IMR-90 (cell line): Measurements from ENCODE around the gene ZDHHC11B. TPM values are rescaled to one million over a fixed set of nuclear protein-coding genes. Genes with fewer than 3 reads are reported as not detected.
"Not testable (repeated sequence)": the region's sequence is repeated elsewhere in the genome, so short reads cannot be mapped to it uniquely, and the experiment has no call there.

Source experiments
- ATAC-seq: fragments of 200-7000 bp; cut with Tn5 transposase; 2 replicates; pipeline ENCODE4 v1.9.1; 2020; ENCODE audit warnings: low read depth, mild to moderate bottlenecking, moderate library complexity
- BruUV-seq: library from RNA; stranded (reverse); fragments of 400-500 nt; replicated peaks from 2 replicates; lab custom pipeline; 2021; lab: Mats Ljungman, UMichigan
- CTCF ChIA-PET: fragments of 300-600 bp; formaldehyde crosslinking; extraction: SDS; loops from one replicate; lab custom pipeline; 2021; ENCODE audit warnings: antibody characterized with exemption; lab: Yijun Ruan, JAX
- POLR2A ChIA-PET: fragments of 300-600 bp; sonication (Branson Sonifier 250); formaldehyde crosslinking; loops from one replicate; lab custom pipeline; 2022; ENCODE audit warnings: antibody characterized with exemption; ENCODE audit not compliant: unreplicated experiment; lab: Charles Lee
- DNase-seq: peaks from one replicate; pipeline ENCODE4 v3.0.0; 2013
- H2AFZ ChIP-seq: replicated peaks from 2 replicates; pipeline ENCODE3; 2013; ENCODE audit warnings: low read length, mild to moderate bottlenecking; ENCODE audit not compliant: poor library complexity
- H2AK5ac ChIP-seq: 2 replicates; pipeline ENCODE4 v1.6.1; 2013; ENCODE audit warnings: low read depth, low read length, inconsistent platforms
- H2AK9ac ChIP-seq: replicated peaks from 2 replicates; pipeline ENCODE3; 2013; ENCODE audit warnings: mild to moderate bottlenecking, low read depth, low read length, moderate library complexity; ENCODE audit not compliant: poor library complexity
- H2BK120ac ChIP-seq: 2 replicates; pipeline ENCODE4 v1.6.1; 2013; ENCODE audit warnings: low read depth, low read length, inconsistent platforms
- H2BK15ac ChIP-seq: 3 replicates; pipeline ENCODE4 v1.6.1; 2013; ENCODE audit warnings: low read depth, low read length, inconsistent platforms
- H2BK20ac ChIP-seq: 2 replicates; pipeline ENCODE4 v1.6.1; 2013; ENCODE audit warnings: low read depth, mild to moderate bottlenecking, inconsistent platforms, low read length, moderate library complexity
- H2BK5ac ChIP-seq: 2 replicates; pipeline ENCODE4 v1.6.1; 2013; ENCODE audit warnings: mild to moderate bottlenecking, low read depth, low read length, inconsistent platforms; ENCODE audit not compliant: poor library complexity, severe bottlenecking
- H3K14ac ChIP-seq: replicated peaks from 2 replicates; pipeline ENCODE4 v1.6.1; 2013; ENCODE audit warnings: low read depth, low read length, inconsistent platforms
- H3K18ac ChIP-seq: 2 replicates; pipeline ENCODE4 v1.6.1; 2013; ENCODE audit warnings: low read depth, low read length, control low read depth
- H3K23ac ChIP-seq: 2 replicates; pipeline ENCODE4 v1.6.1; 2013; ENCODE audit warnings: low read depth, low read length, inconsistent platforms
- H3K27ac ChIP-seq: 2 replicates; pipeline ENCODE4 v1.5.1; 2013; ENCODE audit warnings: mild to moderate bottlenecking, control low read depth, low read length; ENCODE audit not compliant: insufficient read depth
- H3K27me3 ChIP-seq: 2 replicates; pipeline ENCODE4 v1.6.1; 2013; ENCODE audit warnings: low read length; ENCODE audit not compliant: control insufficient read depth, insufficient read depth
- H3K36me3 ChIP-seq: 2 replicates; pipeline ENCODE4 v1.6.1; 2013; ENCODE audit warnings: low read length, mixed read lengths; ENCODE audit not compliant: control insufficient read depth, insufficient read depth
- H3K4ac ChIP-seq: 2 replicates; pipeline ENCODE4 v1.6.1; 2013; ENCODE audit warnings: low read depth, low read length, inconsistent platforms
- H3K4me1 ChIP-seq: 2 replicates; pipeline ENCODE4 v1.6.1; 2013; ENCODE audit warnings: low read length, mixed read lengths; ENCODE audit not compliant: control insufficient read depth, insufficient read depth
- H3K4me2 ChIP-seq: 2 replicates; pipeline ENCODE4 v1.6.1; 2013; ENCODE audit warnings: low read depth, mild to moderate bottlenecking, control low read depth, low read length, moderate library complexity
- H3K4me3 ChIP-seq: 2 replicates; pipeline ENCODE4 v1.5.1; 2013; ENCODE audit warnings: low read depth, mild to moderate bottlenecking, control low read depth, low read length, moderate library complexity; ENCODE audit not compliant: insufficient read depth
- H3K56ac ChIP-seq: 2 replicates; pipeline ENCODE4 v1.6.1; 2013; ENCODE audit warnings: low read length, inconsistent platforms; ENCODE audit not compliant: insufficient read depth; ENCODE audit errors: extremely low read depth
- H3K79me1 ChIP-seq, 2 experiments: 2 replicates each; pipeline ENCODE4 v1.6.1; 2013; ENCODE audit warnings: low read length in 2 of 2, inconsistent platforms in 1 of 2, low read depth in 1 of 2
- H3K9ac ChIP-seq: 2 replicates; pipeline ENCODE4 v1.6.1; 2013; ENCODE audit warnings: low read depth, low read length, control low read depth
- H3K9me1 ChIP-seq: 2 replicates; pipeline ENCODE4 v1.6.1; 2013; ENCODE audit warnings: low read length, inconsistent platforms; ENCODE audit not compliant: insufficient read depth
- H3K9me3 ChIP-seq: 2 replicates; pipeline ENCODE4 v1.6.1; 2013; ENCODE audit warnings: low read length; ENCODE audit not compliant: control insufficient read depth, insufficient read depth
- H4K20me1 ChIP-seq: 2 replicates; pipeline ENCODE4 v1.6.1; 2013; ENCODE audit warnings: low read length, inconsistent platforms; ENCODE audit not compliant: insufficient read depth
- H4K5ac ChIP-seq: 2 replicates; pipeline ENCODE4 v1.6.1; 2013; ENCODE audit warnings: mild to moderate bottlenecking, low read depth, low read length, control low read depth
- H4K8ac ChIP-seq, 2 experiments: 2 replicates each; pipeline ENCODE4 v1.6.1; 2013; ENCODE audit warnings: low read depth in 2 of 2, low read length in 2 of 2, control low read depth in 1 of 2, inconsistent platforms in 1 of 2
- H4K91ac ChIP-seq: 2 replicates; pipeline ENCODE4 v1.6.1; 2013; ENCODE audit warnings: low read depth, low read length, inconsistent platforms; ENCODE audit not compliant: insufficient read depth
- WGBS, 2 experiments: methylation state at CpG; one replicate each; pipeline versions ENCODE4 v1.1.5 to v1.1.7; 2013; ENCODE audit warnings: missing lambda C conversion rate in 2 of 2; ENCODE audit not compliant: insufficient read length in 1 of 2; ENCODE audit errors: extremely low coverage in 2 of 2; 5-methylcytosine and 5-hydroxymethylcytosine counted together
- dilution Hi-C: fragments of 300-500 bp; cut with HindIII; formaldehyde crosslinking; loops from one replicate; pipeline ENCODE4 v1.14.3; 2018; ENCODE audit warnings: low sequenced_read_pairs; ENCODE audit not compliant: unreplicated experiment
- in situ Hi-C: fragments of 300-500 bp; cut with MboI; formaldehyde crosslinking; loops from 3 replicates; pipeline ENCODE4 v1.14.3; 2019; ENCODE audit warnings: low sequenced_read_pairs, inconsistent platforms, mixed read lengths
- intact Hi-C: fragments of 100-400 bp; cut with micrococcal nuclease; formaldehyde crosslinking; loops from 2 replicates; pipeline ENCODE4 v1.10.0; 2022
- polyA plus RNA-seq, 3 experiments: library from polyadenylated mRNA; depleted of rRNA; stranded (reverse); fragments of >200 nt; gene quantifications; 2 replicates each; pipeline ENCODE4 v1.2.3, GENCODE V29; 2012; ENCODE audit warnings: low replicate concordance in 1 of 3
- total RNA-seq: library from RNA; depleted of rRNA; stranded (reverse); fragments of >200 nt; gene quantifications from 2 replicates; pipeline ENCODE4 v1.2.3, GENCODE V29; 2012

ZDHHC11B gene
- total and polyA plus RNA-seq, 2 of the 4 experiments (the other 2 are of a cell fraction), result 0.12 TPM; not detected in 1

DNA sequence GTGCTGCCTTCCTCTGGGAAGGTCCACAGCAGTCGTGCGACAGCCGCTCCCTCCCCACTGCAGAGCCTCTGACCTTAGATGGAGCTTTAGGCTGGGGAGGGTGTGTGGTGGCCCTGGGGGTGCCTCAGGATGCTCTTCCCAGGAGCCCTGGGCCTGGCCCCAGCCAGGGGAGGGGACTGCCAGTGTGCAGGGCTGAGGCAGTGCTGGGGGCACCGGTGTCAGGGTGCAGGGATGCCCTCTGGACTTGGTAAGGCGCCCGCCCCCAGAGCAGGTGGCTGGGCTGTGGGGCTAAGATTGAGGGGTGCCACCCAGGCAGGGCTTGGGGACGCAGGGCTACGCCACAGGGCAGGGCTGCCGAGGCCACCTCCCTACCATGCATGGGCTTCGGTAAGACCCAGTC lies 13.9 kb downstream of the ZDHHC11B start:
- in situ Hi-C loops, result loop anchor here (10.0 kb wide), 1 partner anchor 86 kb away; no protein-coding TSS in a partner anchor
- H4K5ac ChIP-seq, CTCF ChIA-PET, H3K36me3 ChIP-seq, H3K4me1 ChIP-seq, H2AK9ac ChIP-seq, H3K4me3 ChIP-seq, H4K91ac ChIP-seq, H4K20me1 ChIP-seq, H3K18ac ChIP-seq, H3K27me3 ChIP-seq, H3K4me2 ChIP-seq, H3K79me1 ChIP-seq, H3K14ac ChIP-seq, DNase-seq, H2AK5ac ChIP-seq, H3K23ac ChIP-seq, H3K9ac ChIP-seq, H2BK120ac ChIP-seq, BruUV-seq, ATAC-seq, H3K27ac ChIP-seq, H2BK5ac ChIP-seq, H2BK15ac ChIP-seq, POLR2A ChIA-PET, H2BK20ac ChIP-seq, H3K56ac ChIP-seq, H4K8ac ChIP-seq, H3K9me3 ChIP-seq, H2AFZ ChIP-seq, intact Hi-C loops, H3K4ac ChIP-seq, H3K9me1 ChIP-seq, dilution Hi-C loops: not testable (repeated sequence)
- WGBS, 2 experiments, result 67% methylated on average over 1 of the region's 10 CpGs; no CpG with 5 or more reads in 1 of the 2 experiments

DNA sequence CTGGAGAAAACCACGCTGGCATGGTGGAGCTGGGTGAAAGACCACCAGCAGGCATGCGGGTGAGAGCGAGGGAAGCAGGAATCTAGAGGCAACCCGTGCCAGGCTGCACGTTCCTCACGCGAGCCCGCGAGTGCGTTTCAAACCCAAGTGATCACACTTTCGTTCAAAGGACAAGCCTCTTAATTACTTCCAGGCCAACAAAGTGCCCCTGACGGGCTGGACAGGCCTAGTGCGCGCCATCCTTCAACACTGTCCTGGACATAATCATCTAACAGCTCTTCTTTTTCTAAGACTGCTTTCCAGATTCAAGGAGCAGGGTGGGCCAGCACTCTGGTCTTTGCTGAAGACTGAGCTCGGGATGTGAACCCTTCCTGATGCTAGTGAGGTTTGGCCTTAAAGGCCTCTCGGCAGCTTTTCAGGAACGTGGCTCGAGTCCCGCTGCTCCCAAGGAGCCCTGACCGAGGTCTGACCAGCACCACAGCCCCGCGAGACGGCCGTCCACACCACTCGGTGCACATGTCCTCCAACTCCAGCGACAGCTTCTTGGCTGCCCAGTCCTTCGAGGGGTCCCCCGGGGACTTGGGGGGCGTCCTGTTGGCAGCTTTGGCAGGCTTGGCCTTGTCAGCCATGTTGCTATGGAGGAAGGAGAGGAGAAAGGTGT lies 14.9 kb downstream of the ZDHHC11B start:
- dilution Hi-C loops, H3K18ac ChIP-seq, H2AFZ ChIP-seq, CTCF ChIA-PET, intact Hi-C loops, H3K4me2 ChIP-seq, H2BK15ac ChIP-seq, H3K56ac ChIP-seq, H4K20me1 ChIP-seq, H3K23ac ChIP-seq, H3K9ac ChIP-seq, H3K27ac ChIP-seq, H3K79me1 ChIP-seq, H4K5ac ChIP-seq, H2BK5ac ChIP-seq, DNase-seq, H4K8ac ChIP-seq, H3K4me3 ChIP-seq, H4K91ac ChIP-seq, BruUV-seq, H3K9me1 ChIP-seq, H2BK120ac ChIP-seq, H2AK9ac ChIP-seq, H3K36me3 ChIP-seq, POLR2A ChIA-PET, ATAC-seq, H3K4me1 ChIP-seq, H3K14ac ChIP-seq, H2AK5ac ChIP-seq, H2BK20ac ChIP-seq, H3K27me3 ChIP-seq, H3K4ac ChIP-seq, H3K9me3 ChIP-seq: not testable (repeated sequence)
- 71% methylated on average over 16 of the region's 29 CpGs; no CpG with 5 or more reads in 1 of the 2 experiments for WGBS, 2 experiments
- in situ Hi-C loops, result loop anchor here (10.0 kb wide), 1 partner anchor 85 kb away; no protein-coding TSS in a partner anchor
